Gastrocnemius medialis (tissue), 4 donors: ENCODE data around the gene SCML1.

Experiments used
- CTCF ChIP-seq, 5 experiments: fragments of 450-650 bp in 3 of 5; fragments of 200-600 bp in 2 of 5; sonication (generic) in 2 of 5; IDR thresholded peaks in 4 of 5; conservative IDR thresholded peaks in 1 of 5; 1 replicate in 4 of 5; 2 replicates in 1 of 5; pipeline ENCODE4 v1.5.1; 2016 to 2019; ENCODE audit warnings: antibody characterized with exemption in 5 of 5, mild to moderate bottlenecking in 3 of 5, moderate library complexity in 3 of 5
- POLR2A ChIP-seq, 2 donors: fragments of 450-650 bp; IDR thresholded peaks; one replicate each; pipeline ENCODE4 v1.6.1; 2017; ENCODE audit warnings: antibody characterized with exemption in 2 of 2, mild to moderate bottlenecking in 2 of 2, moderate library complexity in 2 of 2

GRCh38 chrX:17703201-17703600 is 34.1 kb upstream of the SCML1 start:
- TF ChIP-seq POLR2A (IDR thresholded peaks at IDR 0.05) (no peak), CTCF (IDR thresholded peaks at IDR 0.05 in 4 of 5, conservative IDR thresholded peaks at IDR 0.05 in 1 of 5) (no peak)
